ENCODE data around the gene FLNB. TPM values are rescaled to one million over a fixed set of nuclear protein-coding genes. Genes with fewer than 3 reads are reported as not detected.

The FLNB gene
- total and polyA plus RNA-seq, 2 of the 13 experiments (the other 11 are each of a cell fraction or from before 2014, with no cell fraction given), result 106 to 130 TPM

DNA sequence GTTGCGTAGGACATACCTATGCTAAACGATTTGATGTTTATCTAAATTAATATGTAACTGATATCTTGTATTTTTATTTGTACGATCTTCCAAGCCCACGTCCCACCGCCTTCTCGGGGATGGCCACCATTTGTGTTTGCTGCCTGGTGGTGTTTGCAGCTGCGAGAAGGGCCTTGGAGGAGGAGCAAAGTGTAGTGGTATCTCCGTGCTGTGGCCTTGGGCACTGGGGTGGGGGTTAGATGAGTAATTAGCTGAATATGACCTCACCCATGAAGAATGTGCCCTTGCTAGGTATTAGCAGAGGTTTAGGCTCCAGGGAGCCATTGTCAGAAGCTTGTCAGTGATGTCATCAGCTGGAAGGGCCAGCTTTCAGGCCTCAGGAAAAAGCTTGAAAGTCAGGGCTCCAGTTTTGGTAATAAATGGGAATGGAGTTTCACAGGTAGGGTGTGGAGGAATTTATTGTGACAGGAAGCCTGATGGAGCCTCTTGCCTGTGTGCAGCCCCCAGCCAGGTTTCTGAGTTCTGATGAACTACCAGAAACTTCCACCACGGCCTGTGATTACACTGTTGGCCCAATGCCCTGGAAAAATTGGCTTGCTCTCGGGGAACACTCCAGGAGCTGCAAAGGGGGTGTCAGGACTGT lies 41.0 kb downstream of the FLNB start (continued):
- TF ChIP-seq ZNF20 (CRISPR knock-in tag; IDR thresholded peaks at IDR 0.05) (no peak), CTCF (CRISPR knock-in tag; IDR thresholded peaks at IDR 0.05) (no peak), SETDB1 (CRISPR knock-in tag; IDR thresholded peaks at IDR 0.05; ENCODE audit: borderline replicate concordance) (no peak), HMGXB4 (CRISPR knock-in tag; IDR thresholded peaks at IDR 0.05; ENCODE audit: borderline replicate concordance in 1 of 2, low read depth in 1 of 2) (no peak), TOPORS (CRISPR knock-in tag; IDR thresholded peaks at IDR 0.05) (no peak), NFIB (CRISPR knock-in tag; IDR thresholded peaks at IDR 0.05; ENCODE audit: borderline replicate concordance) (no peak), SOX13 (IDR thresholded peaks at IDR 0.05) (no peak), SOX13 (CRISPR knock-in tag; conservative IDR thresholded peaks at IDR 0.05 in 1 of 2, IDR thresholded peaks at IDR 0.05 in 1 of 2) (peak in 1 of 2 experiments; percentile 92; a peak in 2 of 4 replicates), ZNF580 (CRISPR knock-in tag; IDR thresholded peaks at IDR 0.05; ENCODE audit: borderline replicate concordance, low read depth) (peak; percentile 81; the same call in 1 of the 2 replicates), ATF4 (CRISPR knock-in tag; IDR thresholded peaks at IDR 0.05) (peak in 1 of 2 experiments; percentile 91; a peak in 2 of 4 replicates), REPIN1 (CRISPR knock-in tag; IDR thresholded peaks at IDR 0.05; ENCODE audit: borderline replicate concordance, low read depth) (peak; percentile 62; the same call in 1 of the 2 replicates), REL (CRISPR knock-in tag; conservative IDR thresholded peaks at IDR 0.05) (no peak), HMG20A (CRISPR knock-in tag; IDR thresholded peaks at IDR 0.05; ENCODE audit: borderline replicate concordance) (peak; percentile 88; the same call in 1 of the 2 replicates), TGIF2 (CRISPR knock-in tag; IDR thresholded peaks at IDR 0.05) (peak; percentile 64; the same call in 1 of the 2 replicates), HDAC6 (IDR thresholded peaks at IDR 0.05; ENCODE audit: low read depth, low read length) (no peak), ATAD3A (CRISPR knock-in tag; IDR thresholded peaks at IDR 0.05) (no peak), ZNF720 (CRISPR knock-in tag; IDR thresholded peaks at IDR 0.05) (no peak), ZNF605 (CRISPR knock-in tag; IDR thresholded peaks at IDR 0.05) (0 out of 2 replicates have a peak, but pooled peaks have one; percentile 21), ZNF891 (CRISPR knock-in tag; IDR thresholded peaks at IDR 0.05) (no peak), SP2 (CRISPR knock-in tag; IDR thresholded peaks at IDR 0.05) (no peak), ZNF724P (CRISPR knock-in tag; IDR thresholded peaks at IDR 0.05; ENCODE audit: borderline replicate concordance) (no peak), RXRB (CRISPR knock-in tag; IDR thresholded peaks at IDR 0.05; ENCODE audit: borderline replicate concordance) (peak; percentile 92)
- TF ChIP-seq, protein P1, sequence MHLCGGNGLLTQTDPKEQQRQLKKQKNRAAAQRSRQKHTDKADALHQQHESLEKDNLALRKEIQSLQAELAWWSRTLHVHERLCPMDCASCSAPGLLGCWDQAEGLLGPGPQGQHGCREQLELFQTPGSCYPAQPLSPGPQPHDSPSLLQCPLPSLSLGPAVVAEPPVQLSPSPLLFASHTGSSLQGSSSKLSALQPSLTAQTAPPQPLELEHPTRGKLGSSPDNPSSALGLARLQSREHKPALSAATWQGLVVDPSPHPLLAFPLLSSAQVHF (CRISPR knock-in tag; IDR thresholded peaks at IDR 0.05), result no peak
- TF ChIP-seq, protein P2, sequence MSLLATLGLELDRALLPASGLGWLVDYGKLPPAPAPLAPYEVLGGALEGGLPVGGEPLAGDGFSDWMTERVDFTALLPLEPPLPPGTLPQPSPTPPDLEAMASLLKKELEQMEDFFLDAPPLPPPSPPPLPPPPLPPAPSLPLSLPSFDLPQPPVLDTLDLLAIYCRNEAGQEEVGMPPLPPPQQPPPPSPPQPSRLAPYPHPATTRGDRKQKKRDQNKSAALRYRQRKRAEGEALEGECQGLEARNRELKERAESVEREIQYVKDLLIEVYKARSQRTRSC (CRISPR knock-in tag; IDR thresholded peaks at IDR 0.05; ENCODE audit: low read depth), result no peak
